WERI-Rb-1 (cell line): ENCODE measurements around the gene CCDC13.

Experiments used
- DNase-seq: peaks from one replicate; pipeline ENCODE4 v3.0.0-alpha.2; 2020
- H3K27ac ChIP-seq: fragments of 250-450 bp; sonication (Bioruptor Pico); 2 replicates; pipeline ENCODE4 v1.5.1; 2020; ENCODE audit warnings: mild to moderate bottlenecking, moderate library complexity
- H3K27me3 ChIP-seq: fragments of 250-450 bp; sonication (Bioruptor Pico); 2 replicates; pipeline ENCODE4 v1.5.1; 2021; ENCODE audit warnings: mild to moderate bottlenecking, low read depth, moderate library complexity; ENCODE audit not compliant: insufficient read depth, severe bottlenecking
- H3K36me3 ChIP-seq: fragments of 250-450 bp; sonication (Bioruptor Pico); 2 replicates; pipeline ENCODE4 v1.5.1; 2020; ENCODE audit warnings: mild to moderate bottlenecking, moderate library complexity
- H3K4me3 ChIP-seq: 2 replicates; pipeline ENCODE4 v1.5.1; 2011; ENCODE audit warnings: low read depth, mild to moderate bottlenecking, control low read depth, low read length
- H3K9me3 ChIP-seq: fragments of 250-450 bp; sonication (Bioruptor Pico); 2 replicates; pipeline ENCODE4 v1.5.1; 2021; ENCODE audit warnings: mild to moderate bottlenecking, moderate library complexity; ENCODE audit not compliant: severe bottlenecking
- TF ChIP-seq, protein P1 (sequence below): IDR thresholded peaks from 2 replicates; pipeline ENCODE4 v1.5.1; 2011; ENCODE audit warnings: low read depth, mild to moderate bottlenecking, control low read depth, inconsistent platforms, low read length

Gene CCDC13

DNA sequence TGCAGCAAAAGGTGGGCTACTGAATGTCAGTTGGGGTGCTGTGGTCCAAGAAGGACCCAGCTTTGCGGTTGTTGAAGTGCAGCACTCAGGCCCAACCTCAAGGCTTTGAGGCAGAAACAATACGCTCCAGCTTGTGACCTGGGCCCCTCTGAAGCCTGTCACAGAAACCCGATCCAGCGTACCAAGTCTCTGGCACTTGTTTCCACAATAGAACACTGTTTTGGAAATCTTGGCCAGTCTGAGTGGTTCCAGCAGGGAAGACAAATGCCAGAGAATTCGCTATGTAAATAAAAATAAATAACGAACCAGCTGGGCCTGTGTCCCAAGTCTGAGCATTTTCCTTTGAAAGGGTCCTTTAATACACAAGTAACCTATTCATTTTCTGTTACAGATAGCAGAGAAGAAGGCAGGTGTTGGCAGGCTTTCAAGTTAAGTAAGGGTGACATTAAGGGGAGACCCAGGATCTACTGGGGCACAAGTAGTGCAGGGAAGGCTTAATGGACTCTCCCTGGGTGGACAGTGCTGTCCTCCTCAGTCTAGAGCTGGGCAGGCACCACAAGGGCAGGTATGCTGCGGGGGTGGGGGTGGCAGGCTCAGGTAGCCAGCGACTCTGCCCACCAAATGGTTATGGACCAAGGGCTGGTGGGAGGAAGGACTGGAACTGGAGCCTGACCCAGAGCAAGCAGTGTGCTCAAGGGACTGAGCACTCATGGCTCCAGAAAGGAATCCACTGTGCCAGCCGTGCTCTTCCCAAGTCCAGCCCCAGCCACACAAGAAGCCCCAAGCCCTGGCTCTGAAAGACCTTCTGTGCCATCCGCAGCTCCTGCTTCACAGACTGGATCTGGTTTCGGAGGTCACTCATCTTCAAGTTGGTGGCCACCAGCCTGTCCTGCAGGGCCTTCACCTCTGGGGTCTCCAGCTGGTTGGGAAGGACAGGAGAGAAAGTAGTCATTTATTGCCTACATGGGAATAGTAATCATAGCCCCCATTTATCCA, 26.3 kb downstream of the CCDC13 start:
- no peaks in the 10 kb centered on the region for H3K27me3 ChIP-seq
- no peaks in the 10 kb centered on the region for H3K9me3 ChIP-seq
- no peak overlapping the region for H3K4me3 ChIP-seq
- H3K36me3 ChIP-seq: no peaks in the 10 kb centered on the region
- TF ChIP-seq, protein P1, sequence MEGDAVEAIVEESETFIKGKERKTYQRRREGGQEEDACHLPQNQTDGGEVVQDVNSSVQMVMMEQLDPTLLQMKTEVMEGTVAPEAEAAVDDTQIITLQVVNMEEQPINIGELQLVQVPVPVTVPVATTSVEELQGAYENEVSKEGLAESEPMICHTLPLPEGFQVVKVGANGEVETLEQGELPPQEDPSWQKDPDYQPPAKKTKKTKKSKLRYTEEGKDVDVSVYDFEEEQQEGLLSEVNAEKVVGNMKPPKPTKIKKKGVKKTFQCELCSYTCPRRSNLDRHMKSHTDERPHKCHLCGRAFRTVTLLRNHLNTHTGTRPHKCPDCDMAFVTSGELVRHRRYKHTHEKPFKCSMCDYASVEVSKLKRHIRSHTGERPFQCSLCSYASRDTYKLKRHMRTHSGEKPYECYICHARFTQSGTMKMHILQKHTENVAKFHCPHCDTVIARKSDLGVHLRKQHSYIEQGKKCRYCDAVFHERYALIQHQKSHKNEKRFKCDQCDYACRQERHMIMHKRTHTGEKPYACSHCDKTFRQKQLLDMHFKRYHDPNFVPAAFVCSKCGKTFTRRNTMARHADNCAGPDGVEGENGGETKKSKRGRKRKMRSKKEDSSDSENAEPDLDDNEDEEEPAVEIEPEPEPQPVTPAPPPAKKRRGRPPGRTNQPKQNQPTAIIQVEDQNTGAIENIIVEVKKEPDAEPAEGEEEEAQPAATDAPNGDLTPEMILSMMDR: no peak
- H3K27ac ChIP-seq: no peak overlapping the region
- no peak for DNase-seq

DNA sequence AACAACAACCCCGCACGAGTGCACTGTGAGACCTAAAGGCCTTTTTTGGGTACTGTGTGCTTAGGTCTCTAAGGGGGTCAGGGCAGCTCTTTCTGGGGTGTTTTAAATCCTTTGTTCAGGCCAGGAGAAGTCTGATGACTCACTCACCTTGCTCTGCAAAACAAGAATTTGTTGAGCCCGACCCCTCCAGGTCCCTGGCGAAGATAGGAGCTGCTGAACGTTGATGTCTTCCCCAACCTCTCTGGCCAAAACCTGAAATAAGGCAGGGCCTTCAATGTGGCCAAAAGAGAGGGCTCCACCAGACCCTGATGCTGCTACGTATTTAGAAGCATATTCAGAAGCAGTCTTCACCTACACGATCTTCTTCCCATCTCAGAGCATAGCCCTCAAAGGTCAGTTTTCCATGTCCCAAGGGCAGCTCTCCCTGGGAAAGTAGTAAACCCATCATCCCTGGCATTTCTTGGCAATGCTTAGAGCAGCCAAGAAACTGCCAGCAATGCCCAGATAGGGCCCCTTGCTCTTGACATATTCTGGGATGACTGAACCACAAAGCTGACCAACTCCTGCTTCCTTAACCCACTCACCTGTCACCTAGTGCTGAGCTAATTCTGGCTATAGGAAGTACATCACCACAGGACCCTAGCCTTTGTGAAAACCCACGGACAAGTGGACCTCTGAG, 27.1 kb downstream of the CCDC13 start:
- Histone ChIP-seq H3K27me3 (no peaks in the 10 kb centered on the region), H3K36me3 (no peaks in the 10 kb centered on the region), H3K9me3 (no peaks in the 10 kb centered on the region), H3K4me3 (no peak overlapping the region), H3K27ac (no peak overlapping the region)
- DNase-seq: no peak
- TF ChIP-seq, protein P1: no peak

- Histone ChIP-seq H3K27me3 (no peaks in the 10 kb centered on the region), H3K9me3 (no peaks in the 10 kb centered on the region), H3K36me3 (no peaks in the 10 kb centered on the region), H3K27ac (no peak overlapping the region), H3K4me3 (no peak overlapping the region)
- no peak for DNase-seq
- TF ChIP-seq, protein P1: no peak
Observed at GRCh38 chr3:42745291-42745745, 27.7 kb downstream of the CCDC13 start.

GRCh38 chr3:42743204-42743995, 29.7 kb downstream of the CCDC13 start:
- H3K27me3 ChIP-seq: no peaks in the 10 kb centered on the region
- H3K4me3 ChIP-seq: no peak overlapping the region
- H3K27ac ChIP-seq: no peak overlapping the region
- DNase-seq: no peak
- TF ChIP-seq, protein P1: no peak
- H3K9me3 ChIP-seq: no peaks in the 10 kb centered on the region
- no peaks in the 10 kb centered on the region for H3K36me3 ChIP-seq

DNA sequence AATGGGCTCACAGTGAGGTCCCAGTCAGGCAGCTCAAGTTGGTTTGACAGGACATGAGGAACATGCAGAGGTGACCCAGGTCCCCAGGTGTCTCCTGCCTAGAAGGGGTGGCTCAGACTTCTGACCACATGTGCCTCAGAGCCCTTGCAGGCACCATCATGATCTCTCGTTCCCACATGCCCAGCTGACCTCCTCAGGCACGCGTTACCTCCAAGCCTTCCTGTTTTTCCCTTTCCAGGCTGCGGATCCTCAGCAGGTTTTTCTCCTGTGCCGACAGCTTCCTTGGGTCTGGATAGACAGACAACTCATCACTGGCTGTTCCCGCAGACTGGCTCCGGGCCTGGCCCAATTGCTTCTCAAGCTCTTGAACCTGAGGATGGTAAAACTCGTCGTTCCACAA, 30.4 kb downstream of the CCDC13 start:
- H3K27ac ChIP-seq: no peak overlapping the region
- TF ChIP-seq, protein P1: no peak
- H3K27me3 ChIP-seq: no peaks in the 10 kb centered on the region
- no peaks in the 10 kb centered on the region for H3K9me3 ChIP-seq
- H3K4me3 ChIP-seq: no peak overlapping the region
- no peak for DNase-seq
- H3K36me3 ChIP-seq: no peaks in the 10 kb centered on the region
